SH-SY5Y (cell line): ENCODE data around the gene ZNF79.

ENCODE experiments used
- GATA2 ChIP-seq: IDR thresholded peaks from 2 replicates; pipeline ENCODE4 v1.6.1; 2011; ENCODE audit warnings: mild to moderate bottlenecking, low read depth, low read length
- GATA3 ChIP-seq: IDR thresholded peaks from 2 replicates; pipeline ENCODE4 v1.6.1; 2011; ENCODE audit warnings: low read depth, mild to moderate bottlenecking, low read length, moderate library complexity

ZNF79 gene

GRCh38 chr9:127406799-127407491, 17.2 kb upstream of the ZNF79 start:
- TF ChIP-seq GATA3 = no peak
- no peak for TF ChIP-seq GATA2

GRCh38 chr9:127407492-127407843, 16.7 kb upstream of the ZNF79 start:
- TF ChIP-seq GATA3 = no peak
- TF ChIP-seq GATA2 = no peak

GRCh38 chr9:127411122-127411521, 13.1 kb upstream of the ZNF79 start:
- no peak for TF ChIP-seq GATA3
- no peak for TF ChIP-seq GATA2

- no peak for TF ChIP-seq GATA3
- TF ChIP-seq GATA2 = no peak
These were observed 9.0 kb upstream of the ZNF79 start for GRCh38 chr9:127415141-127415540.

GRCh38 chr9:127415657-127416056, 8.5 kb upstream of the ZNF79 start:
- no peak for TF ChIP-seq GATA3
- no peak for TF ChIP-seq GATA2

- no peak for TF ChIP-seq GATA3
- TF ChIP-seq GATA2 = no peak
These were observed 6.8 kb upstream of the ZNF79 start for GRCh38 chr9:127417131-127418036.

GRCh38 chr9:127418037-127418471, 6.1 kb upstream of the ZNF79 start:
- TF ChIP-seq GATA3 (no peak), GATA2 (no peak)

- TF ChIP-seq GATA2 (no peak), GATA3 (no peak)
These were observed 4.8 kb upstream of the ZNF79 start for GRCh38 chr9:127419348-127419747.

- no peak for TF ChIP-seq GATA2
These were observed 3.1 kb upstream of the ZNF79 start for GRCh38 chr9:127421057-127421456.

GRCh38 chr9:127422133-127422782, 1.9 kb upstream of the ZNF79 start:
- no peak for TF ChIP-seq GATA2
- no peak for TF ChIP-seq GATA3

- TF ChIP-seq GATA3 = no peak
- TF ChIP-seq GATA2 = no peak
These were observed 1.4 kb upstream of the ZNF79 start for GRCh38 chr9:127422787-127423186.

GRCh38 chr9:127423476-127423933, 677 bp upstream of the ZNF79 start:
- no peak for TF ChIP-seq GATA2
- no peak for TF ChIP-seq GATA3

GRCh38 chr9:127424676-127424999, 456 bp downstream of the ZNF79 start:
- no peak for TF ChIP-seq GATA3
- TF ChIP-seq GATA2 = no peak

GRCh38 chr9:127426756-127427155, 2.6 kb downstream of the ZNF79 start:
- TF ChIP-seq GATA3 = no peak
- TF ChIP-seq GATA2 = no peak

- TF ChIP-seq GATA2 (no peak), GATA3 (no peak)
These were observed 4.2 kb downstream of the ZNF79 start for GRCh38 chr9:127428348-127428747.

- TF ChIP-seq GATA3 (no peak), GATA2 (no peak)
These were observed 6.2 kb downstream of the ZNF79 start for GRCh38 chr9:127430415-127430814.
